ENCODE data around the gene ARMC2. TPM values are rescaled to one million over a fixed set of nuclear protein-coding genes. Genes with fewer than 3 reads are reported as not detected.

ARMC2 gene
- total RNA-seq, 1 donor from 2014 or later, result 2.9 TPM

DNA sequence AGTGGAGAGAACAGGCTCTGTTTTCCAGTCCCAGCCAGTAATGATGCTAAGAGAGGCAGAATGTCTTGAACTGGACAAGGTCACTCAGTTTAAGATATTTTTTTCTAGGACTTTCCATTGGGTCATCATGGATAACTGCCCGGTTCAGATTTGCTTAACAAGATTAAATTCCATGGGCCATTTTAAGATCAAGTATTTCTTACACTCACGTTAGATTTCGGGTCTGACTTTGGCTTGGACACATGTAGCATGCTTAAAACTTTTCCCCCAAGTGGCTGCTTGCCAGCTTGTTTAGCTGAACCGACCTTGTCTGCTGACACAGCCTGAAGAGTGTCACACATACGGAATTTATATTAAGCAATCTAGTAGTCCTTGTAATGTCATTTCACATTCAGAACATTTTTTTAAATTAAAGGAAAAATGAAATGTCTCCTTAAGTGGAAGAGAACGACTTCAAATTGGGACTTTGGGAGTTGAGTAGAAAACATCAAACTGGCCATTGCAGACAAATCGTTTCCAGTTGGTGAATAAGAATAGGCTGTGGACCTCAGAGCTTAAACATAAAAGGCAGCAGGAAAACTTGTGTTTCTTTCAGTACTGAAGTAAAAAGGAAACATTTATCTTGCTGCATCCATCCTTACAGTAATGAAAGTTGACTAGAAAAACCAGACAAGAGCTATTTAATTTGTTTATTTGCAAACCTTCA lies 29.0 kb downstream of the ARMC2 start:
- Histone ChIP-seq H3K9ac (no peak overlapping the region), H2AFZ (replicated peaks) (no peak overlapping the region), H3K27ac (no peak overlapping the region), H3K4me3 (no peak overlapping the region), H3F3A (ENCODE audit: low read depth) (peaks cover 16% of the 10 kb centered on the region), H3K9me3 (ENCODE audit: low read depth) (no peaks in the 10 kb centered on the region), H3K27me3 (no peaks in the 10 kb centered on the region), H3K36me3 (no peaks in the 10 kb centered on the region), H3K4me2 (no peak overlapping the region), H3K79me2 (ENCODE audit: low read depth) (no peaks in the 10 kb centered on the region), H4K20me1 (ENCODE audit: low read depth) (no peaks in the 10 kb centered on the region), H3K4me1 (peaks cover 18% of the 10 kb centered on the region)
- TF ChIP-seq EZH2 (IDR thresholded peaks at IDR 0.05), result no peak
- no peak for TF ChIP-seq EZH2phosphoT487 (IDR thresholded peaks at IDR 0.05)
- peaks cover 8% of the 10 kb centered on the region for H3K4me1 Mint-ChIP-seq
- no peak overlapping the region for H3K27ac Mint-ChIP-seq
- no peak overlapping the region for H3K4me3 Mint-ChIP-seq
- peaks cover 21% of the 10 kb centered on the region for H3K36me3 Mint-ChIP-seq
- no peaks in the 10 kb centered on the region for H3K9me3 Mint-ChIP-seq
- DNase-seq (ENCODE audit: low spot score), result no peak
- H3K27me3 Mint-ChIP-seq (ENCODE audit: insufficient read depth, low read depth), result peaks cover 2% of the 10 kb centered on the region

DNA sequence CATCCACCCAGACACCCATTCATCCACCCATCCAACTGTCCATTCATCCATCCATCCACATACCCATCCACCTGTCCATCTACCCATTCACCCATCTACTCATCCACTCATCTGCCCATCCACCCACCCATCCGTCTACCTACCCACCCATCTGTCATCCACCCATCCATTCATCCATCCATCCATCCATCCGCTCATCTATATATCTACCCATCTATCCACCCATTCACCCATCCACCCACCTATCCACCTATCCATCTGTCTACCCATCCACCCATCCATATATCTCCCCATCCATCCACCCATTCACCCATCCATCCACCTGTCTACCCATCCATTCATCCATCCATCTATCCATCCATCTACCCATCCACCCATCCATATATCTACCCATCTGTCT lies 30.7 kb downstream of the ARMC2 start:
- Mint-ChIP-seq H3K36me3 (peaks cover 21% of the 10 kb centered on the region), H3K4me3 (no peak overlapping the region)
- TF ChIP-seq EZH2 (IDR thresholded peaks at IDR 0.05) (no peak), EZH2phosphoT487 (IDR thresholded peaks at IDR 0.05) (no peak)
- TF ChIP-seq, protein P1, sequence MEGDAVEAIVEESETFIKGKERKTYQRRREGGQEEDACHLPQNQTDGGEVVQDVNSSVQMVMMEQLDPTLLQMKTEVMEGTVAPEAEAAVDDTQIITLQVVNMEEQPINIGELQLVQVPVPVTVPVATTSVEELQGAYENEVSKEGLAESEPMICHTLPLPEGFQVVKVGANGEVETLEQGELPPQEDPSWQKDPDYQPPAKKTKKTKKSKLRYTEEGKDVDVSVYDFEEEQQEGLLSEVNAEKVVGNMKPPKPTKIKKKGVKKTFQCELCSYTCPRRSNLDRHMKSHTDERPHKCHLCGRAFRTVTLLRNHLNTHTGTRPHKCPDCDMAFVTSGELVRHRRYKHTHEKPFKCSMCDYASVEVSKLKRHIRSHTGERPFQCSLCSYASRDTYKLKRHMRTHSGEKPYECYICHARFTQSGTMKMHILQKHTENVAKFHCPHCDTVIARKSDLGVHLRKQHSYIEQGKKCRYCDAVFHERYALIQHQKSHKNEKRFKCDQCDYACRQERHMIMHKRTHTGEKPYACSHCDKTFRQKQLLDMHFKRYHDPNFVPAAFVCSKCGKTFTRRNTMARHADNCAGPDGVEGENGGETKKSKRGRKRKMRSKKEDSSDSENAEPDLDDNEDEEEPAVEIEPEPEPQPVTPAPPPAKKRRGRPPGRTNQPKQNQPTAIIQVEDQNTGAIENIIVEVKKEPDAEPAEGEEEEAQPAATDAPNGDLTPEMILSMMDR (IDR thresholded peaks at IDR 0.05), result no peak

DNA sequence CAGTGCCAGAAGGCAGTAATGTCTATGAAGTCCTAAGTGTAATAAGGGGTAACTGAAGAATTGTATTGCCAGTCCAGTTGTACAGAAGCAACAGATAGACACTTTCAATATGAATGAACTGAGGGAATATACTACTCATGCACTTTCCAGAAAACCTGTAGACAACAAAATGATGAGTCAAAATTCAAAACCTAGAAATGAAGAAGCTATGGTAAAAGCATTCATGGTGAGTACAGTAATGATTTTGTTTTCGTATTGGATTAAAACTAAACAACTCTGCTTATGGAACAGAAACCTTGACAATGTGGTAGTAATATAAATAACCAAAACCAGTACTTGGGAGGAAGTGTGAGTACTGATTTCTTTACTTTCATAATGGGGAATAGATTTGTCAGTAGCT lies 35.0 kb downstream of the ARMC2 start:
- H3K4me1 ChIP-seq, result no peaks in the 10 kb centered on the region
- H3K27me3 Mint-ChIP-seq (ENCODE audit: insufficient read depth, low read depth), result peaks cover 2% of the 10 kb centered on the region
- no peaks in the 10 kb centered on the region for H3F3A ChIP-seq (ENCODE audit: low read depth)
- H3K9ac ChIP-seq, result no peak overlapping the region
- no peak for DNase-seq (ENCODE audit: low spot score)
- H3K4me3 Mint-ChIP-seq, result no peak overlapping the region
- H3K9me3 ChIP-seq (ENCODE audit: low read depth), result no peaks in the 10 kb centered on the region
- H3K4me3 ChIP-seq, result no peak overlapping the region
- H3K4me2 ChIP-seq, result no peak overlapping the region
- no peaks in the 10 kb centered on the region for H3K9me3 Mint-ChIP-seq
- H3K36me3 Mint-ChIP-seq, result peaks cover 23% of the 10 kb centered on the region
- no peak overlapping the region for H2AFZ ChIP-seq (replicated peaks)
- no peaks in the 10 kb centered on the region for H3K27me3 ChIP-seq
- no peaks in the 10 kb centered on the region for H3K79me2 ChIP-seq (ENCODE audit: low read depth)
- H3K4me1 Mint-ChIP-seq, result no peaks in the 10 kb centered on the region
- no peaks in the 10 kb centered on the region for H3K36me3 ChIP-seq
- TF ChIP-seq, protein P1 (IDR thresholded peaks at IDR 0.05), result no peak
- no peak for TF ChIP-seq EZH2phosphoT487 (IDR thresholded peaks at IDR 0.05)
- no peak for TF ChIP-seq EZH2 (IDR thresholded peaks at IDR 0.05)
- no peaks in the 10 kb centered on the region for H4K20me1 ChIP-seq (ENCODE audit: low read depth)
- no peak overlapping the region for H3K27ac ChIP-seq
- H3K27ac Mint-ChIP-seq, result no peak overlapping the region

More for the DNA sequence above, 30.7 kb downstream of the ARMC2 start:
- Histone ChIP-seq H3K79me2 (ENCODE audit: low read depth) (no peaks in the 10 kb centered on the region), H3K4me3 (no peak overlapping the region), H3K36me3 (no peaks in the 10 kb centered on the region), H3K9ac (no peak overlapping the region), H3K27me3 (no peaks in the 10 kb centered on the region), H4K20me1 (ENCODE audit: low read depth) (no peaks in the 10 kb centered on the region), H3K4me1 (peaks cover under 1% of the 10 kb centered on the region), H3K27ac (no peak overlapping the region), H2AFZ (replicated peaks) (no peak overlapping the region), H3K4me2 (no peak overlapping the region), H3K9me3 (ENCODE audit: low read depth) (no peaks in the 10 kb centered on the region), H3F3A (ENCODE audit: low read depth) (peaks cover under 1% of the 10 kb centered on the region)
- Mint-ChIP-seq H3K27me3 (ENCODE audit: insufficient read depth, low read depth) (peaks cover 2% of the 10 kb centered on the region), H3K9me3 (no peaks in the 10 kb centered on the region), H3K4me1 (no peaks in the 10 kb centered on the region), H3K27ac (no peak overlapping the region)
- no peak for DNase-seq (ENCODE audit: low spot score)
